Immature natural killer cell (primary cell): ENCODE measurements around the gene RRBP1. TPM values are rescaled to one million over a fixed set of nuclear protein-coding genes. Genes with fewer than 3 reads are reported as not detected.

ENCODE experiments used
- DNase-seq, 3 donors: peaks; one replicate each; pipeline ENCODE4 v3.0.0; 2022; ENCODE audit warnings: mixed read lengths in 1 of 3
- H3K27ac Mint-ChIP-seq, 6 donors: one replicate each; pipeline ENCODE4 v1.8.0; 2020; ENCODE audit warnings: mixed read lengths in 6 of 6, mild to moderate bottlenecking in 5 of 6, inconsistent platforms in 4 of 6, moderate library complexity in 3 of 6
- H3K27me3 Mint-ChIP-seq, 3 donors: one replicate each; pipeline ENCODE4 v1.8.0; 2020 to 2021; ENCODE audit warnings: low read depth in 3 of 3, mild to moderate bottlenecking in 3 of 3, mixed read lengths in 3 of 3, moderate library complexity in 3 of 3, inconsistent platforms in 1 of 3
- H3K36me3 Mint-ChIP-seq, 3 donors: one replicate each; pipeline ENCODE4 v1.8.0; 2020; ENCODE audit warnings: mixed read lengths in 3 of 3, inconsistent platforms in 2 of 3, mild to moderate bottlenecking in 2 of 3
- H3K4me1 Mint-ChIP-seq, 2 donors: one replicate each; pipeline ENCODE4 v1.8.0; 2020; ENCODE audit warnings: inconsistent platforms in 2 of 2, mild to moderate bottlenecking in 2 of 2, mixed read lengths in 2 of 2, moderate library complexity in 1 of 2
- H3K4me3 Mint-ChIP-seq, 5 donors: one replicate each; pipeline ENCODE4 v1.8.0; 2020; ENCODE audit warnings: mild to moderate bottlenecking in 5 of 5, mixed read lengths in 5 of 5, inconsistent platforms in 3 of 5, moderate library complexity in 3 of 5
- H3K9me3 Mint-ChIP-seq, 6 donors: one replicate each; pipeline ENCODE4 v1.8.0; 2020; ENCODE audit warnings: mild to moderate bottlenecking in 6 of 6, mixed read lengths in 6 of 6, inconsistent platforms in 4 of 6, moderate library complexity in 3 of 6
- polyA plus RNA-seq, 3 donors: library from polyadenylated mRNA; unstranded; fragments of 300-500 nt; fragmentation: Illumina TruSeq; gene quantifications; one replicate each; pipeline ENCODE4 v1.2.3, GENCODE V29; 2021

Gene RRBP1
- polyA plus RNA-seq, 3 donors from 2014 or later, result 4.1 to 39.0 (median 5.7) TPM

GRCh38 chr20:17633221-17633849 lies 48.7 kb downstream of the RRBP1 start:
- Mint-ChIP-seq H3K36me3 (peaks cover 4 to 46% (median 4%) of the 10 kb centered on the region in 3 donors), H3K27me3 (no peaks in the 10 kb centered on the region), H3K27ac (no peak overlapping the region), H3K4me3 (no peak overlapping the region), H3K9me3 (no peaks in the 10 kb centered on the region), H3K4me1 (no peaks in the 10 kb centered on the region)
- DNase-seq, result no peak

- Mint-ChIP-seq H3K9me3 (no peaks in the 10 kb centered on the region), H3K36me3 (peaks cover 4 to 50% (median 4%) of the 10 kb centered on the region in 3 donors), H3K4me1 (peaks cover 0 to 1% of the 10 kb centered on the region in 2 donors), H3K27ac (peak overlapping the region in 1 of 6 donors; percentile 31), H3K27me3 (no peaks in the 10 kb centered on the region), H3K4me3 (no peak overlapping the region)
- no peak for DNase-seq
These were observed 50.3 kb downstream of the RRBP1 start for GRCh38 chr20:17631576-17632319.

GRCh38 chr20:17630806-17631195 lies 51.2 kb downstream of the RRBP1 start:
- H3K27ac Mint-ChIP-seq, result peak overlapping the region in 1 of 6 donors; percentile 31
- peaks cover 0 to 1% of the 10 kb centered on the region in 2 donors for H3K4me1 Mint-ChIP-seq
- H3K9me3 Mint-ChIP-seq, result no peaks in the 10 kb centered on the region
- H3K27me3 Mint-ChIP-seq, result peaks cover 0 to 3% (median 0%) of the 10 kb centered on the region in 3 donors
- DNase-seq, result no peak
- no peak overlapping the region for H3K4me3 Mint-ChIP-seq
- peaks cover 8 to 51% (median 8%) of the 10 kb centered on the region in 3 donors for H3K36me3 Mint-ChIP-seq

GRCh38 chr20:17630151-17630805 lies 51.8 kb downstream of the RRBP1 start:
- DNase-seq, result no peak
- Mint-ChIP-seq H3K27ac (no peak overlapping the region), H3K36me3 (peaks cover 9 to 49% (median 9%) of the 10 kb centered on the region in 3 donors), H3K27me3 (peaks cover 0 to 3% (median 0%) of the 10 kb centered on the region in 3 donors), H3K4me3 (no peak overlapping the region), H3K9me3 (no peaks in the 10 kb centered on the region), H3K4me1 (peaks cover 0 to 1% of the 10 kb centered on the region in 2 donors)

GRCh38 chr20:17629678-17630089 lies 52.4 kb downstream of the RRBP1 start:
- H3K4me3 Mint-ChIP-seq, result no peak overlapping the region
- peaks cover 0 to 3% (median 0%) of the 10 kb centered on the region in 3 donors for H3K27me3 Mint-ChIP-seq
- H3K27ac Mint-ChIP-seq, result no peak overlapping the region
- peaks cover 0 to 1% of the 10 kb centered on the region in 2 donors for H3K4me1 Mint-ChIP-seq
- peaks cover 9 to 49% (median 9%) of the 10 kb centered on the region in 3 donors for H3K36me3 Mint-ChIP-seq
- H3K9me3 Mint-ChIP-seq, result no peaks in the 10 kb centered on the region
- DNase-seq, result no peak

- DNase-seq, result no peak
- Mint-ChIP-seq H3K4me1 (peaks cover 0 to 1% of the 10 kb centered on the region in 2 donors), H3K36me3 (peaks cover 9 to 50% (median 9%) of the 10 kb centered on the region in 3 donors), H3K4me3 (no peak overlapping the region), H3K27me3 (peaks cover 0 to 3% (median 0%) of the 10 kb centered on the region in 3 donors), H3K27ac (no peak overlapping the region), H3K9me3 (no peaks in the 10 kb centered on the region)
These were observed 53.0 kb downstream of the RRBP1 start for GRCh38 chr20:17629025-17629424.

GRCh38 chr20:17628101-17628841 lies 53.8 kb downstream of the RRBP1 start:
- H3K9me3 Mint-ChIP-seq, result no peaks in the 10 kb centered on the region
- no peak for DNase-seq
- no peak overlapping the region for H3K4me3 Mint-ChIP-seq
- peaks cover 0 to 1% of the 10 kb centered on the region in 2 donors for H3K4me1 Mint-ChIP-seq
- peaks cover 9 to 43% (median 9%) of the 10 kb centered on the region in 3 donors for H3K36me3 Mint-ChIP-seq
- H3K27ac Mint-ChIP-seq, result peak overlapping the region in 5 of 6 donors; percentile 45 to 72 (median 54)
- peaks cover 0 to 3% (median 0%) of the 10 kb centered on the region in 3 donors for H3K27me3 Mint-ChIP-seq

GRCh38 chr20:17627101-17627955 lies 54.7 kb downstream of the RRBP1 start:
- no peaks in the 10 kb centered on the region for H3K9me3 Mint-ChIP-seq
- peaks cover 6 to 35% (median 9%) of the 10 kb centered on the region in 3 donors for H3K36me3 Mint-ChIP-seq
- peak overlapping the region in 1 of 6 donors; percentile 62 for H3K27ac Mint-ChIP-seq
- no peak overlapping the region for H3K4me3 Mint-ChIP-seq
- DNase-seq, result no peak
- peaks cover 0 to 3% (median 0%) of the 10 kb centered on the region in 3 donors for H3K27me3 Mint-ChIP-seq
- H3K4me1 Mint-ChIP-seq, result peaks cover 0 to 1% of the 10 kb centered on the region in 2 donors

GRCh38 chr20:17626217-17627007 lies 55.6 kb downstream of the RRBP1 start:
- H3K27me3 Mint-ChIP-seq, result peaks cover 0 to 3% (median 0%) of the 10 kb centered on the region in 3 donors
- no peak for DNase-seq
- no peaks in the 10 kb centered on the region for H3K9me3 Mint-ChIP-seq
- H3K36me3 Mint-ChIP-seq, result peaks cover 5 to 33% (median 9%) of the 10 kb centered on the region in 3 donors
- H3K4me3 Mint-ChIP-seq, result no peak overlapping the region
- H3K4me1 Mint-ChIP-seq, result peaks cover 0 to 1% of the 10 kb centered on the region in 2 donors
- H3K27ac Mint-ChIP-seq, result no peak overlapping the region

GRCh38 chr20:17625246-17626051 lies 56.6 kb downstream of the RRBP1 start:
- Mint-ChIP-seq H3K27me3 (peaks cover 0 to 3% (median 0%) of the 10 kb centered on the region in 3 donors), H3K27ac (peak overlapping the region in 1 of 6 donors; percentile 46), H3K36me3 (peaks cover 5 to 27% (median 9%) of the 10 kb centered on the region in 3 donors), H3K4me1 (peaks cover 0 to 1% of the 10 kb centered on the region in 2 donors), H3K9me3 (no peaks in the 10 kb centered on the region), H3K4me3 (no peak overlapping the region)
- DNase-seq, result no peak

- Mint-ChIP-seq H3K27me3 (peaks cover 0 to 8% (median 0%) of the 10 kb centered on the region in 3 donors), H3K27ac (peak overlapping the region in 1 of 6 donors; percentile 46), H3K4me3 (no peak overlapping the region), H3K36me3 (peaks cover 5 to 33% (median 5%) of the 10 kb centered on the region in 3 donors), H3K4me1 (peaks cover 0 to 1% of the 10 kb centered on the region in 2 donors), H3K9me3 (no peaks in the 10 kb centered on the region)
- DNase-seq, result no peak
These were observed 57.3 kb downstream of the RRBP1 start for GRCh38 chr20:17624551-17625245.
